Myocyte (in vitro differentiated cells): Measurements from ENCODE around the gene TMEM203. TPM values are rescaled to one million over a fixed set of nuclear protein-coding genes. Genes with fewer than 3 reads are reported as not detected.

Source experiments
- DNase-seq: peaks from one replicate; pipeline ENCODE4 v3.0.0-alpha.2; 2012; ENCODE audit warnings: low read depth
- total RNA-seq: library from RNA; depleted of rRNA; stranded (reverse); fragments of >200 nt; gene quantifications from 2 replicates; pipeline ENCODE4 v1.2.3, GENCODE V29; 2014

TMEM203 gene
- total RNA-seq, 1 donor from 2014 or later: 48.4 TPM

DNA sequence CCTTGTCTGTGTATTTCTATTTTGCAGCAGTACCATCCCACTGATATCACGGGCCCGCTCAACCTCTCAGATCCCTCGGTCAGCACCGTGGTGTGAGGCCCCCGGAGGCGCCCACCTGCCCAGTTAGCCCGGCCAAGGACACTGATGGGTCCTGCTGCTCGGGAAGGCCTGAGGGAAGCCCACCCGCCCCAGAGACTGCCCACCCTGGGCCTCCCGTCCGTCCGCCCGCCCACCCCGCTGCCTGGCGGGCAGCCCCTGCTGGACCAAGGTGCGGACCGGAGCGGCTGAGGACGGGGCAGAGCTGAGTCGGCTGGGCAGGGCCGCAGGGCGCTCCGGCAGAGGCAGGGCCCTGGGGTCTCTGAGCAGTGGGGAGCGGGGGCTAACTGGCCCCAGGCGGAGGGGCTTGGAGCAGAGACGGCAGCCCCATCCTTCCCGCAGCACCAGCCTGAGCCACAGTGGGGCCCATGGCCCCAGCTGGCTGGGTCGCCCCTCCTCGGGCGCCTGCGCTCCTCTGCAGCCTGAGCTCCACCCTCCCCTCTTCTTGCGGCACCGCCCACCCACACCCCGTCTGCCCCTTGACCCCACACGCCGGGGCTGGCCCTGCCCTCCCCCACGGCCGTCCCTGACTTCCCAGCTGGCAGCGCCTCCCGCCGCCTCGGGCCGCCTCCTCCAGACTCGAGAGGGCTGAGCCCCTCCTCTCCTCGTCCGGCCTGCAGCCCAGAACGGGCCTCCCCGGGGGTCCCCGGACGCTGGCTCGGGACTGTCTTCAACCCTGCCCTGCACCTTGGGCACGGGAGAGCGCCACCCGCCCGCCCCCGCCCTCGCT, 37.5 kb downstream of the TMEM203 start:
- no peak for DNase-seq

DNA sequence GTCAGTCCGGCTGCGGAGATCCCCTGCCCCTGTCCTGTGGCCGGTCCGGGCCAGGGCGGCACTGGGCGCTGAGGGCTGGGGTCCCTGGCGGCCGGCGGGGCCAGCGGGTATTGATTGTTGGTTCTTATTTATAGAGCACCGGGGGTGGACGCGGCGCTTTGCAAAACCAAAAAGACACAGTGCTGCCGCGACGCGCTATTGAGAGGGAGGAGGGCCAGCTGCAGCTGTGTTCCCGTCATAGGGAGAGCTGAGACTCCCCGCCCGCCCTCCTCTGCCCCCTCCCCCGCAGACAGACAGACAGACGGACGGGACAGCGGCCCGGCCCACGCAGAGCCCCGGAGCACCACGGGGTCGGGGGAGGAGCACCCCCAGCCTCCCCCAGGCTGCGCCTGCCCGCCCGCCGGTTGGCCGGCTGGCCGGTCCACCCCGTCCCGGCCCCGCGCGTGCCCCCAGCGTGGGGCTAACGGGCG, 38.1 kb downstream of the TMEM203 start:
- DNase-seq: no peak

DNA sequence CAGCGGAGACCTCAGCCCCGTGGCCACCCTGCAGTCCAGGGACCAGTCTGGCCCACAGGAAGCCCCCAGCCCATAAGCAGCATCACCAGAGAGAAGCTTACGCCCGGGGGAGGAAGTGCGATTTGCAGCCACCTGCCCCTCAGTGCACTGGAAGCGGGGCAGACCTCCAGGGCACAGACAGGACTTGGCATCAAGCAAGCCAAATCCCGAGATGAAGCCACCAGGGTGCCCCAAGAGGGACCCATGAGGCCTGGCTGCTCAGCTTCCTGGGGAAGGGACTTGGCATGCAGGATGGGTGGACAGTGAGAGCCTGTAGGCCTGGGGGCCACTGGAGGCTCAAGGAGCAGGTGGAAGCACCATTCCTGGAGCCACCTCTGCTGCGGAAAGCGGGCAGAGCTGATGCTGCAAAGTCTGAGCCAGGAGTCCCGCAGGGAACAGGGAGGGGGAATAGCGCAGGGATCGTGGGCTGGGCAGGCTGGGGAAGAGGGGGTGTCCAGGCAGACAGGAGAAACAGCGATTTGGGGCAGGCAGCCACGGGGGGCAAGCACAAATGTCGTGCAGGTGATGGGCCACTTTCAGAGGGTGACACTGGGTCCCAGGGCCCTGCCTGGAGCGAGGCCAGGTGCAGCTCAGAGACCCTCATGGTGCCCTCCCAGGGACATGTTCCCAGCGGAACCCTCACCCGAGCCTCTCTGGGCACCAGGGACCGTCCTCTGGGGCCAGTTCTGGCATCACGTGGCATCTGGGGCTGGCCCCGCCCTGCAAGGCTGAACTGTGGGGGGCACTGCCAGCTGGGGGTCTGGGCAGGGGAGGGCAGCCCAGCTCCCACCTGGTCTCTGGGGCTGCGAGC, 38.8 kb downstream of the TMEM203 start:
- no peak for DNase-seq

DNA sequence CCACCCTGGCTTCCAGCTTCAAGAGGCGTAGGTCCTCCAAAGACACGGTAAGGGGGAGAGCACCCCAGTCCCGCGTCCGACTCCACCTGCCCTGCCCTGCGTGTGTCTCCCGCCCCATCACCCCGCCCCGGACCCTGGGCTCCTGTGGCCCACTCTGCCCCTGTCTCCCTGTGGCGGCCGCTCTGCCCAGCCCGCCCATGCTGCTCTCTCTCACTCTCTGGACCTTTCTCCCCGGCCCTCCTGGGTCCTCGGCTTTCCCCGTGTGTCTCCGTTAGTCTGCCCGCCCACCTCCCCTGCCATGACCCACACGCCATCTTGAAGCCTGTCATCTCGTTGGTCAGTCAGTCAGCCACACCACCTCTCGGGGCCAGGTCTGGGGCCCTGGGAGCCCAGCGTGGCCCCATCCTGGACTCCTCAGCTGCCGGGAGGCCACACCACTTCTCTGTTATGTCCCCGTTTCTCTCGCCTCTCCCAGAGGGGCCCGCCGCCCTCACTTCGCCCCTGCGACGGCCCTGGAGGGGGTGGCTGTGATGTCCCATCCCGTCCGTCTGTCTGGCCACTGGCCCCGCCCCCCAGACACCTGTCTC, 40.1 kb downstream of the TMEM203 start:
- no peak for DNase-seq

DNA sequence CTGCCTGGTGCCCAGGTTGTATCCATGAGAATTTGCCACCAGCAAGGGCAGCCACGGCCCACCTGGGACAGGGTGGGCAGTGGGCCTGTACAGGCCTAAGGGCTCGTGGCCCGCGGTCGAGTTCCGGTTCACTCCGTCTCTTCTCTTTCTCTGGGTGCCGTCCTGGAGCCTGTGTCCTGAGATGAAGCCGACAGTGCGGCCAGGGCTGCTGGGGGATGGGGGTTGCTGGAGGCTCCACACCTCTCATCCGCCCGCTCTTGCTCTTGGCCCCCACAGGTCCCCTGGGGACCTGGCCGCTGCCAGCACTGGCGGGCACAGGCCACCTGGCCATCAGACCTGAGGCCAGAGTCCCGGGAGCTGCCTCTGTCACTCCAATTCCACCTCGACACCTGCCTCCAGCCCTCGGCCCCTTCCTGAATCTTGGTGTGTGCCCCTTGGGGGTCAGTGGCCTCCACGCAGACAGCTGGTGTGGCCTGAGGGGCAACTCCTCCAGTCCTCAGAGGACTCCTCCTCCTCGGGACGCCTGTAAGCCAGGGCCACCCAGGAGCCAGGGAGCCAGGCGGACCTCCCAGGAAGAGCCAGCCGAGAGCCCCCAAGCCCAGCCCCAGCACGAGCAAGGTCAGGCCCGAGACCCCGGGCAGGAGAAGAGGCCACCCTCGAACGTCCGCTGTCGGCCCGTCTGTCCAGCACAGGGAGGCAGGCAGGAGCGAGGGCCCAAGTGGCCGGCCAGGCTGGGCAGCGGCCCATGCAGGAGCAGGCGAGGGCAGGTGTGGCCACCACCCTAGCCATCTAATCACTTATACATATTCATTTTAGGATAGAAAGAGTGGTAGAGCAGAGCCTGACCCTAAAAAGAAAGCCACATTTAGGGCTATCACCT, 40.8 kb downstream of the TMEM203 start:
- no peak for DNase-seq

DNA sequence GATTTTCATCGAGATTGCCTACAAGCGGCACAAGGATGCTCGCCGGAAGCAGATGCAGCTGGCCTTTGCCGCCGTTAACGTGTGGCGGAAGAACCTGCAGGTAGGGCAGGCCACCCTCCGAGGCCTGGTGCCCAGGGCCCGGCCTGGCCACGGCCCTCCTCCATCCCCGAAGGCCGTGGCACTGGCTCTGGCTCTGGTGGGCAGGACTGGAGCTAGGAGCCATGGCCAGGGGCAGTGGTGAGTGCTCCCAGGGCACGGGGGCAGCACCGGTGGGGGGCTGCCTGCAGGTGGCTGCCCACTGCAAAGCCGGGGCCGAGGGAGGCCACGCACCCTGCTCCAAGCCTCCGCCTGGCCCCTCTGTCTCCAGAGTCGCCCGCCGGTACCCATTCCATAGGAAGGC, 41.6 kb downstream of the TMEM203 start:
- no peak for DNase-seq

DNA sequence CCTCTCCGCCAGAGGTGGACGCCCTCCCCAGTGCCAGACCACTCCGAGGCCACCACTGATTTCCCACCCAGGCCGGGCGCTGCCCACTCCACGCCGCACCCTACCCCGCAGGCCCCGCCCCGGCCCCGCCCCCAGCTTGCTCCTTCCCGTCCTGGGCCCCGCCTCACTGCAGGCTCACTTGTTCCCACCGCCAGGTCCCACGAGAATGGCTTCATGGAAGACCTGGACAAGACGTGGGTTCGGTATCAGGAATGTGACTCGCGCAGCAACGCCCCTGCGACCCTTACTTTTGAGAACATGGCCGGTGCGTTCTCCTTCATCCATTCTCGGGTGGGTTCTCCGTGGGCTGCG, 42.1 kb downstream of the TMEM203 start:
- DNase-seq: no peak

DNA sequence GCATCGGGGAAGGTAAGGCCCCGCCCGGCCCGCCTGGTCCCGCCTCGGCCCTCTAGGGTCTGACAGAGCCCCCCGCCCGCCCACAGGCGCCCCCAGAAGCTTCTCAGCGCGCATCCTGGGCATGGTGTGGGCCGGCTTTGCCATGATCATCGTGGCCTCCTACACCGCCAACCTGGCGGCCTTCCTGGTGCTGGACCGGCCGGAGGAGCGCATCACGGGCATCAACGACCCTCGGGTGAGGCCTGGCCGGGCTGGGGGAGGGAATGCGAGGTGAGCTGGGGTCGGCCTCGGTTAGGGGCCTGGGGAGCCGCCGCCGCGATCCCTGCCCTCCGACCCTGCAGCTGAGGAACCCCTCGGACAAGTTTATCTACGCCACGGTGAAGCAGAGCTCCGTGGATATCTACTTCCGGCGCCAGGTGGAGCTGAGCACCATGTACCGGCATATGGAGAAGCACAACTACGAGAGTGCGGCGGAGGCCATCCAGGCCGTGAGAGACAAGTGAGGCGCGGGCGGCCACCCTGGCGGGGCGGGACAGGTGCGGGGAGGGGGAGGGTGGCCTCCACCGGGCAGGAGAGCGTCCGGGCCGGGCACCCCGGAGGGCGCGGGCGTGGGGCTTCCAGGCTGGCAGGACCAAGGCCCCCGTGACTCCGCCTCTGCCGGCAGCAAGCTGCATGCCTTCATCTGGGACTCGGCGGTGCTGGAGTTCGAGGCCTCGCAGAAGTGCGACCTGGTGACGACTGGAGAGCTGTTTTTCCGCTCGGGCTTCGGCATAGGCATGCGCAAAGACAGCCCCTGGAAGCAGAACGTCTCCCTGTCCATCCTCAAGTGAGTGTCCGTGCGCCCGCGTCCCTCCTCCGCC, 42.7 kb downstream of the TMEM203 start:
- DNase-seq: no peak

DNA sequence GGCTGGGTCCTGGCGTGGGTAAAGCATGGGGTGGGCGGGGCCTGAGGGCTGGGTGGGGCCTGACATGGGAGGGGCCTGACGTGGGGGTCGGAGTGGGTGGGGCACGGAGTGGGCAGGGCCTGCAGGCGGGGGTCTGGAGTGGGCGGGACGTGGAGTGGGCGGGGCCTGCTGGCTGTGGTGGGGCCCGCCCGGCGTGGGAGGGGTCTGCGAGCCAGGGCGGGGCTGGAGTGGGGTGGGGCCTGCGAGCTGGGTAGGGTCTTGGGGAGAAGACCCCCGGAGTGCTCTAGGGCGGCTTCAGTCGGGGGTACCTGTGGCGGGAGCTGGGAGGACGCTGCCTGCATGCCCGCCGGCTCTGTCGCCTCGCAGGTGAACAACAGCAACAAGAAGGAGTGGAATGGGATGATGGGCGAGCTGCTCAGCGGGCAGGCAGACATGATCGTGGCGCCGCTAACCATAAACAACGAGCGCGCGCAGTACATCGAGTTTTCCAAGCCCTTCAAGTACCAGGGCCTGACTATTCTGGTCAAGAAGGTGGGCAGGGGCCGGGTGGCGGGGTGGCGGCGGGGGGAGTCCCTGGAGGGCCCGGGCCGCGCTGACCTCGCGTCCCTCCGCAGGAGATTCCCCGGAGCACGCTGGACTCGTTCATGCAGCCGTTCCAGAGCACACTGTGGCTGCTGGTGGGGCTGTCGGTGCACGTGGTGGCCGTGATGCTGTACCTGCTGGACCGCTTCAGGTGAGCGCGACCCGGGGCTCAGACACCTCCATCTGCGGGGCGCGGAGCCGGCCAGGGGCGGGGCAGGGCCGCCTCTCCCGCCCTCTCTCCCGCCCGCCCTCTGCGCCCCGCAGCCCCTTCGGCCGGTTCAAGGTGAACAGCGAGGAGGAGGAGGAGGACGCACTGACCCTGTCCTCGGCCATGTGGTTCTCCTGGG, 43.6 kb downstream of the TMEM203 start:
- no peak for DNase-seq

DNA sequence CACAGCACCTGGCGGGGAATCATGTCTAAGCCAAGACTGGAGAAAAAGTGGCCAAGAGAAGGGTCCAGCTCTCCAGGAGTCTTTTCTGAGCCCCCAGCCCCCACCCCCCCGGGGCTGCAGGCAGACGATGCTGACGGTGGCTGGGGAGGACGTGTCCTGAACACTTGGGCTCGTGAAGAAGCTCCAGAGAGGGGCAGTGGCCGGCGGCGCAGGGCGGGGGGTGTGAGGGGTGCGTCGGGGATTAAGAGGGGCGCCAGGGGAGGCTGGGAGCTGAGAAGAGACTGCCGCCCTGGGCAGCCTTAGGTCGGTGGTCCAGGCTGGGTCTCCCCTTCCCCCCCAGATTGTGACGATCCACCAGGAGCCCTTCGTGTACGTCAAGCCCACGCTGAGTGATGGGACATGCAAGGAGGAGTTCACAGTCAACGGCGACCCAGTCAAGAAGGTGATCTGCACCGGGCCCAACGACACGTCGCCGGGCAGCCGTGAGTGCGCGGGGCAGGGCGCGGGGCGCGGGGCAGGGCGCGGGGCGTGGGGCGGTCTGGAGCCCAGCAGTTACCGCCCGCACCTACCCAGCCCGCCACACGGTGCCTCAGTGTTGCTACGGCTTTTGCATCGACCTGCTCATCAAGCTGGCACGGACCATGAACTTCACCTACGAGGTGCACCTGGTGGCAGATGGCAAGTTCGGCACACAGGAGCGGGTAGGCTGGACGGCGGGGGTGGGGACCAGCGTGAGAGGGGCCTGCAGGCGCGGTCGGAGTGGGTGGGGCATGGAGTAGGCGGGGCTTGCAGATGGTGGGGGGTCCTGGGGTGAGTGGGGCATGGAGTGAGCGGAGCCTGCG, 44.5 kb downstream of the TMEM203 start:
- no peak for DNase-seq

DNA sequence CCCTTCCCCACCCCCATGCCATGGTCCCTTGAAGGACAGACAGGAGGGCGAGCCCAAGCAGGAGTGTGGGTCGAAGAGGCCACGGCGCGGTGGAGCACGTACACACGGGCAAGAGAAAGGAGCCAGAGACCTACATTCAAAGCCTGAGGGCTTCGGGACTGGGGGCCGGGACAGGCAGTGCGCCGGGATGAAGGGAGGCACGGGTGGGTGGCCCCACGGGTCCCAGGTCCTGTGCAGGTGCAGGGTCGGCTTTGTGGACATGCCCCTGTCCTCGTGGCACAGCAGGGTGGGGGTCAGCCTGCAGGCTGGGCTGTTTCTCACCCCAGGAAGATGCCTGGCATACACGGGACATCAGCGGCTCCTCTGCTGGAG, 45.4 kb downstream of the TMEM203 start:
- no peak for DNase-seq

DNA sequence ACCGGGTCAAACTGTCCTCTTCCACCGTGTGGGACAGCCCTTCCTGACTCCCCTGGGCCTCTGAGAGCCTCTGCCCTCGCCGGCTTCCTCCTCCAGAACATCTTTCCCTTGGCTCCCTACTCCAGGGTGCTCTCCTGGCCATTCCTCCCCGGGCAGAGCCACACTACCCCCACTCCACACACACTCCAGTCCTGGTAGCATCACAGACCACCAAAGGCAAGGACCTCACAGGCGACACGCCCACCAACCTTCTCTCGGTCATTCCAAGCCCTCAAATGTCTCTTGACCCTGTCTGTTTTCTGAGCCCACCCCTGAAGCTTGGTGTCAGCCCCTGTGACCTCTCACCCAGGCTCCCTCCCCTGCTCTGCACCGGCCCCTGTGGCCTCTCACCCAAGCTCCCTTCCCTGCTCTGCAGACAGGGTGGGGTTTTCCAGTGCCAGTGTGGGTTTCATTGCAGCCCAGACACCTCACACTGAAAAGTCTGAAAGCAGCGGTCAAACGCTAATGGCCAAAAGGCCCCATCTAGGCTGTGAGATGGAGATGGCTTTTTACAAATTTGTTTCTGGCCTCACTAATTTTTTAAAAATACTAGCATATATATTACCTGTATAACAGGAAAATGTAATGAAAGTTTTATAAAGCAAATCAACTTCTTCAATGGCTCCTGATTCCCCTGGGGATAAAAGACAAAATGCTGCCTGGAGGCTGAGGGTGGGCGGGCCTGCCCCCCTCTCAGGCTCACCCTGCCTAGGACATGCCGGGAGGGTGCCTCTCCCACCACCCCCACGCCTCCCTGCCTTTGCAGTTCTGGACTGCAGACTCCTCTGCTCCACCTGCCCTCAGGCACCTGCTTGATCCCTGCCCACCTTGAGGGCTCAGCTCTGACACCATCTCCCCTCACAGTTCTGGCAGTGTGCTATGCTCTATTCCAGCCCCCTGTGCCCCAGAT, 46.1 kb downstream of the TMEM203 start:
- no peak for DNase-seq

DNA sequence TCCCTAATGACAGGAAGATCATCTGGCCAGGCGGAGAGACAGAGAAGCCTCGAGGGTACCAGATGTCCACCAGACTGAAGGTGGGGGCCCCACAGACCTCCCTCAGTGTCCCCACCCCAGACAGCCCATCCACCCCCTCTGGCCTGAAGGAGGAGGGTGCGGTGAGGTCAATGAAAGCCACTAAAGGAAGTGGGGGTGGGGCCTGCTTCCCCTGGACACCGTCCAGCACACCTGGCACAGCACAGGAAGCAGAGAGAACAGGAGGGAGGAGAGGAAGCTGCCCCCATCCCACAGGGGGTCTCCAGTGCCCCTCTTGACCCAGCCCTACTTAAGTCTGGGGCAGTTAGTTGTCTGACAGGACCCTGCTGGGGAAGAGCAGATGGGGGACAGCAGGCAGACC, 46.8 kb downstream of the TMEM203 start:
- DNase-seq: no peak

DNA sequence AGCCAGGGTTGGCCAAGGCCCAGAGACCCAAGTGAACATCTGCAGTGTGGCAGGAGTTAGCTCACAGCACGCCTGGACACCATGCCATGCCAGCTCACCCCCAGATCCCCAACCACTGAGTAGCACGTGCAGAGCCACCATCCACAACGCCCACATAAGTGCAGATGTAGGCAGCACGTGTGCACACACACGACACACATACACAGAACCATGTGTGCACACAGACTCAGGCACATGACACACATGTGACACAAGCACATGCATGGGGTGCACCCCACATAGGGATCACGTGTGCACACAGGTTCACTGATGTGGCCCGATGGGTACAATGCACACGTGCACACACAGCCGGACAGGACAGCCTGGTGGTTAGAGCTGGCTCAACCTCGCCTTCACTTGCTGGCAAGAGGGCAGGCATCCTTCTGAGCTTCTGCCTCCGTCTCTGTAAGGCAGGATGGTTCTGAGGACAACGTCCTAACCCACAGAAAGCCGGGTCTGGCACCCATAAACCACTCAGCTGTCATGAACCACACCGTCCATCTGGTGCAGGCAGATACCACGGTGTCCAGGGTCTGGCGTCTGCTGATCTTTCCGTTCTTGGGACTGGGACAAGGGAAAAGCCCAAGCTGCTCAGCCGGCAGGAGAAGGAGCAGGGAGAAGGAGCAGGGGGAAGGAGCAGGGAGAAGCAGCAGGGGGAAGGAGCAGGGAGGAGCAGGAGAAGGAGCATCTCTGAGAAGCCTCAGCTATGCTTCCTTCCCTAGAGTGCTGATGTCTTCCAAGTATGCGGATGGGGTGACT, 47.6 kb downstream of the TMEM203 start:
- no peak for DNase-seq

DNA sequence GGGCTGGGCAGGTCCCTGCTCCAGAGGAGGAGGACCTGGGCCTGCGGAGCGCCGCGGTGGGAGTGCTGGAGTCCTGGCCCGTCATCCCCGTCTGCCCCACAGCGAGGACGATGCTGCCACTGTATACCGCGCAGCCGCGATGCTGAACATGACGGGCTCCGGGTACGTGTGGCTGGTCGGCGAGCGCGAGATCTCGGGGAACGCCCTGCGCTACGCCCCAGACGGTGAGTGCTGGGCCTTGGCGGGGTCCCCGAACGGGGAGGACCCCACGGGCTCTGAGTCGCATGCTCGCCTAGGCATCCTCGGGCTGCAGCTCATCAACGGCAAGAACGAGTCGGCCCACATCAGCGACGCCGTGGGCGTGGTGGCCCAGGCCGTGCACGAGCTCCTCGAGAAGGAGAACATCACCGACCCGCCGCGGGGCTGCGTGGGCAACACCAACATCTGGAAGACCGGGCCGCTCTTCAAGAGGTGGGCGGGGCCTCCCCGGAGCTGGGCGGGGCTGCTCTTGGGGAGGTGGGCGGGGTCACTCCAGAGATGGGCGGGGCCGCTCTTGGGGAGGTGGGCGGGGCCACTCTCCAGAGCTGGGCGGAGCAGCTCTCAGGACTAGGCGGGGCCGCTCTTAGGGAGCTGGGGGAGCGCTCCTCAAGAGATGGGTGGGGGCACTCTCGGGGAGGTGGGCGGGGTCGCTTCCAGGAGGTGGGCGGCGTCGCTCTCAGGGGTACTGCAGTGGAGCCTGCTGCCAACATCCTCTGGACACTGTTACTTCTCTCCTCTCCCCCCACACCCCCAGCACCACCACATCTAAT, 48.7 kb downstream of the TMEM203 start:
- no peak for DNase-seq
